K562 (cell line): ENCODE data around the gene SARS1. TPM values are rescaled to one million over a fixed set of nuclear protein-coding genes. Genes with fewer than 3 reads are reported as not detected.

Experiments
- ATAC-seq: fragments of 200-7000 bp; cut with Tn5 transposase; 3 replicates; pipeline ENCODE4 v1.9.1; 2020; ENCODE audit warnings: moderate library complexity
- BruUV-seq: library from RNA; stranded (reverse); fragments of 400-500 nt; replicated peaks from 2 replicates; lab custom pipeline; 2021; lab: Mats Ljungman, UMichigan
- CTCF ChIA-PET: fragments of 300-600 bp; formaldehyde crosslinking; extraction: SDS; loops from one replicate; lab custom pipeline; 2021; ENCODE audit warnings: low intra/inter-chr PET ratio; lab: Yijun Ruan, JAX
- POLR2A ChIA-PET: fragments of 300-600, 350-650 bp; sonication (Branson Sonifier 250); formaldehyde crosslinking; extraction: SDS; loops from one replicate; lab custom pipeline; 2021; ENCODE audit warnings: antibody characterized with exemption, inconsistent platforms; lab: Yijun Ruan, JAX
- DNase-seq, 4 experiments: peaks; one replicate each; pipeline versions ENCODE4 v3.0.0 to v3.0.0-alpha.2; 2011 to 2018; ENCODE audit warnings: low spot score in 3 of 4, mixed read lengths in 3 of 4; ENCODE audit errors: extremely low read depth in 1 of 4
- FAIRE-seq: peaks from 2 replicates; lab custom pipeline; 2011; peaks lifted over from hg19 to GRCh38; lab: Jason Lieb, UNC
- H2AFZ ChIP-seq: 2 replicates; pipeline ENCODE4 v1.6.0; 2011; ENCODE audit warnings: low read depth, low read length, control low read depth, inconsistent platforms
- H3K27ac ChIP-seq: fragments of 200-600 bp; 3 replicates; pipeline ENCODE4 v1.8.0; 2011; ENCODE audit warnings: low read depth, mild to moderate bottlenecking, control low read depth, inconsistent platforms, low read length, moderate library complexity, mixed read lengths; ENCODE audit errors: extremely low read depth
- H3K27me3 ChIP-seq, 2 experiments: fragments of 300-600 bp in 1 of 2; 2 replicates in 1 of 2; 3 replicates in 1 of 2; pipeline versions ENCODE4 v1.6.0 to v1.8.0; 2011; ENCODE audit warnings: inconsistent platforms in 2 of 2, low read length in 2 of 2, mild to moderate bottlenecking in 1 of 2, mixed read lengths in 1 of 2, moderate library complexity in 1 of 2; ENCODE audit not compliant: control insufficient read depth in 2 of 2, insufficient read depth in 2 of 2
- H3K36me3 ChIP-seq: fragments of 300-600 bp; 3 replicates; pipeline ENCODE4 v1.8.0; 2011; ENCODE audit warnings: mild to moderate bottlenecking, low read length, inconsistent platforms; ENCODE audit not compliant: control insufficient read depth, insufficient read depth
- H3K4me1 ChIP-seq, 2 experiments: fragments of 200-600 bp in 1 of 2; replicated peaks in 1 of 2; 2 replicates in 1 of 2; 3 replicates in 1 of 2; pipeline versions ENCODE4 v1.5.1 to v1.8.0; 2011; ENCODE audit warnings: inconsistent platforms in 2 of 2, low read length in 2 of 2, mild to moderate bottlenecking in 1 of 2, mixed read lengths in 1 of 2, moderate library complexity in 1 of 2; ENCODE audit not compliant: control insufficient read depth in 2 of 2, insufficient read depth in 2 of 2
- H3K4me2 ChIP-seq: 2 replicates; pipeline ENCODE4 v1.6.1; 2011; ENCODE audit warnings: low read length, control low read depth, inconsistent platforms, mixed read lengths; ENCODE audit not compliant: insufficient read depth
- H3K4me3 ChIP-seq: fragments of 200-600 bp; sonication (generic), shearing (Covaris generic); 2 replicates; pipeline ENCODE4 v1.5.1; 2016; ENCODE audit warnings: control low read depth, inconsistent platforms
- H3K79me2 ChIP-seq: fragments of 200-600 bp; 3 replicates; pipeline ENCODE4 v1.8.0; 2011; ENCODE audit warnings: low read length, inconsistent platforms; ENCODE audit not compliant: control insufficient read depth, insufficient read depth
- H3K9ac ChIP-seq, 2 experiments: 2 replicates each; pipeline versions ENCODE4 v1.6.0 to v1.6.1; 2011; ENCODE audit warnings: low read depth in 2 of 2, low read length in 2 of 2, control low read depth in 1 of 2, inconsistent platforms in 1 of 2, mild to moderate bottlenecking in 1 of 2, mixed read lengths in 1 of 2; ENCODE audit not compliant: insufficient read depth in 1 of 2
- H3K9me1 ChIP-seq: one replicate; pipeline ENCODE4 v1.6.0; 2011; ENCODE audit warnings: inconsistent platforms, mild to moderate bottlenecking, low read length, moderate library complexity; ENCODE audit not compliant: control insufficient read depth, insufficient read depth
- H3K9me3 ChIP-seq: replicated peaks from 2 replicates; pipeline ENCODE4 v1.5.1; 2011; ENCODE audit warnings: low read depth, low read length, inconsistent platforms; ENCODE audit not compliant: control insufficient read depth, insufficient read depth
- H4K20me1 ChIP-seq: replicated peaks from 2 replicates; pipeline ENCODE4 v1.6.1; 2011; ENCODE audit warnings: low read length, inconsistent platforms, mixed read lengths; ENCODE audit not compliant: control insufficient read depth, insufficient read depth
- HNRNPL ChIP-seq: fragments of 200-400 bp; formaldehyde crosslinking; IDR thresholded peaks from 2 replicates; pipeline ENCODE4 v1.6.1; 2017; ENCODE audit warnings: low read depth, mild to moderate bottlenecking, low read length
- JUNB ChIP-seq: fragments of 450-650 bp; formaldehyde crosslinking; conservative IDR thresholded peaks from 2 replicates; pipeline ENCODE4 v1.4.0; 2020; ENCODE audit warnings: mild to moderate bottlenecking
- KAT7 ChIP-seq: sonication (generic); formaldehyde crosslinking; IDR thresholded peaks from 2 replicates; pipeline ENCODE4 v1.8.0; 2022; ENCODE audit warnings: missing genetic modification reagents, mild to moderate bottlenecking, borderline replicate concordance
- PCBP1 ChIP-seq: fragments of 200-400 bp; formaldehyde crosslinking; IDR thresholded peaks from 2 replicates; pipeline ENCODE4 v1.6.1; 2018; ENCODE audit warnings: mild to moderate bottlenecking, low read depth, low read length; ENCODE audit not compliant: poor library complexity, severe bottlenecking
- SAFB2 ChIP-seq: fragments of 200-400 bp; formaldehyde crosslinking; IDR thresholded peaks from 2 replicates; pipeline ENCODE4 v1.6.1; 2018; ENCODE audit warnings: borderline replicate concordance, low read length, low read depth, moderate library complexity; ENCODE audit not compliant: severe bottlenecking
- WGBS: fragments of 100-300 bp; shearing (Covaris generic); methylation state at CpG from one replicate; pipeline ENCODE4 v1.1.6; 2016; ENCODE audit warnings: low coverage, mixed read lengths; ENCODE audit not compliant: insufficient coverage; ENCODE audit errors: missing lambda C conversion rate; 5-methylcytosine and 5-hydroxymethylcytosine counted together
- in situ Hi-C: fragments of 300-500 bp; cut with MboI; formaldehyde crosslinking; loops from 4 replicates; pipeline ENCODE4 v1.15.0; 2018; ENCODE audit warnings: inconsistent platforms, mixed read lengths
- intact Hi-C: fragments of 100-400 bp; cut with micrococcal nuclease; formaldehyde crosslinking; loops from 2 replicates; pipeline ENCODE4 v1.14.2; 2022
- polyA plus RNA-seq, 8 experiments: library from polyadenylated mRNA; depleted of rRNA in 4 of 8; stranded (reverse) in 5 of 8; unstranded in 3 of 8; fragments of >200 nt; fragmentation: Nextera tagmentation in 2 of 8; fragmentation: Illumina TruSeq in 1 of 8; extraction: Ambion mirVana in 2 of 8; extraction: Trizol in 1 of 8; gene quantifications; 2 replicates each; pipeline versions ENCODE4 v1.2.1 to v1.2.3, GENCODE V29; 2011 to 2014; ENCODE audit warnings: inconsistent platforms in 1 of 8, missing spikeins in 1 of 8
- total RNA-seq, 7 experiments: library from RNA; depleted of rRNA in 6 of 7; stranded (reverse); fragments of >200 nt in 6 of 7; fragmentation: Illumina TruSeq in 2 of 7; extraction: Trizol in 2 of 7; gene quantifications; 2 replicates each; pipeline versions ENCODE4 v1.2.1 to v1.2.3, GENCODE V29; 2011 to 2021; ENCODE audit warnings: low replicate concordance in 1 of 7

SARS1 gene
- total and polyA plus RNA-seq, 9 of the 15 experiments (the other 6 are each of a cell fraction or from before 2014, with no cell fraction given), result 221 to 623 (median 254) TPM

DNA sequence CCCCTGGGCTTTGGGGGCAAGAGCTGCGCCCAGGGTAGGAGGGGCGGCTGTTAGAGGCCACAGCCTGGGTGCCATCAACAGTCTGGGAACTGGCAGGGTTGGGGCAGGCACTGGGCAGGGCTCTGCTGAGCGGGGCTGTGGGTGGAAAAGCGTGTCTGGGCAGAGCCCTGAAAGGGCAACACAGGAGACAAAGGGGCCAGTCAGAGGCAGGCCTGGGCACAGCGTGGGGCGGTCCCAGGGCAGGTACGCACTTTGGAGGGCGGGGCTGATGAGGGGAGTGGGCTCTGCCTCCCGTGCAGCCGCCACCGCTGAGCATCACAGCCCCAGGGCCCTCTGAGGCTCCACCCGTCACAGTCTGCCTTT is 49.5 kb downstream of the SARS1 start:
- H3K4me3 ChIP-seq, result no peak overlapping the region
- no peaks in the 10 kb centered on the region for H4K20me1 ChIP-seq
- no peak overlapping the region for H3K9ac ChIP-seq
- TF ChIP-seq PCBP1 (peak; percentile 46), KAT7 (no peak), SAFB2 (no peak), HNRNPL (peak; percentile 73; the same call in 1 of the 2 replicates), JUNB (CRISPR knock-in tag) (no peak)
- peaks cover 45% of the 10 kb centered on the region; the same call in 2 of the 3 replicates for H3K36me3 ChIP-seq
- H2AFZ ChIP-seq, result no peak overlapping the region
- H3K27me3 ChIP-seq, result no peaks in the 10 kb centered on the region
- H3K79me2 ChIP-seq, result no peaks in the 10 kb centered on the region
- in situ Hi-C loops (loop anchor here (5.0 kb wide), 2 partner anchors 139 to 269 kb away; no protein-coding TSS in a partner anchor), intact Hi-C loops (loop anchor here (1.0 to 10.0 kb wide), 4 partner anchors 62 to 269 kb away; partner anchors contain the start of gene ELAPOR1)
- no peak overlapping the region for H3K27ac ChIP-seq
- H3K9me1 ChIP-seq, result no peaks in the 10 kb centered on the region
- BruUV-seq, result no TSS peak
- POLR2A ChIA-PET, result interaction anchor here (1.0 to 1.4 kb wide), 2 partner anchors 19 to 135 kb away, joined by 3 to 9 read pairs; partner anchors contain the start of genes PSRC1 and SORT1
- FAIRE-seq (no peak), DNase-seq (no peak), ATAC-seq (peak; percentile 14)
- no peak overlapping the region for H3K4me2 ChIP-seq
- no peaks in the 10 kb centered on the region for H3K9me3 ChIP-seq
- CTCF ChIA-PET, result interaction anchor here (0.6 to 5.5 kb wide), 6 partner anchors 10 to 269 kb away, joined by 3 to 91 read pairs (median 16); partner anchors contain the start of gene SORT1
- peaks cover 0 to 37% of the 10 kb centered on the region in 2 experiments; a peak in 2 of 5 replicates for H3K4me1 ChIP-seq
- WGBS, result 48% methylated on average over 10 of the region's 12 CpGs
